DND-41 (cell line): ENCODE results near the gene ITGB5.

Experiments used
- EZH2 ChIP-seq: IDR thresholded peaks from 3 replicates; pipeline ENCODE4 v1.6.1; 2012; ENCODE audit warnings: borderline replicate concordance, low read depth, mild to moderate bottlenecking, moderate library complexity, low read length, inconsistent platforms; ENCODE audit not compliant: severe bottlenecking
- TF ChIP-seq, protein P1 (sequence below): IDR thresholded peaks from 2 replicates; pipeline ENCODE4 v1.5.1; 2012; ENCODE audit warnings: borderline replicate concordance, low read length, moderate library complexity, mild to moderate bottlenecking; ENCODE audit not compliant: poor library complexity, severe bottlenecking; ENCODE audit errors: extremely low read depth

DNA sequence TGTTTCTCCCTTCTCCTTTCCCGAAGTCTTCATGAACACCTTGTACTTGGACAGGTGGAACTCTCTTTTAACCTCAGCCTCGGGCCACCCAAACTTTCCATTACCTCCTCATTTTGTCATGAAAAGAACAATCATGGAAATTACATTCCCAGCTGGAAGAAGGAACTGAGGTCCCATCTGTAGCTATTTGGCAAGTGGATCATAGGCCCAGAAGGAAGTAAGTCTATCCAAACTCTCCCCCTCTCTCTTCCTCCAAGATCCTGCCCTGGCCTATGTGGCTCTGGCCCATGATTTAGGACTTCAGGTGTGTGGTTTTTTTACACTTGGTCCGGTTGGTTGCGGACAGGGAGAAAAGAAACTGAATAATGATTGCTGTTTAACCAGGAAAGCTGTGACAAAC is 44.1 kb downstream of the ITGB5 start:
- TF ChIP-seq, protein P1, sequence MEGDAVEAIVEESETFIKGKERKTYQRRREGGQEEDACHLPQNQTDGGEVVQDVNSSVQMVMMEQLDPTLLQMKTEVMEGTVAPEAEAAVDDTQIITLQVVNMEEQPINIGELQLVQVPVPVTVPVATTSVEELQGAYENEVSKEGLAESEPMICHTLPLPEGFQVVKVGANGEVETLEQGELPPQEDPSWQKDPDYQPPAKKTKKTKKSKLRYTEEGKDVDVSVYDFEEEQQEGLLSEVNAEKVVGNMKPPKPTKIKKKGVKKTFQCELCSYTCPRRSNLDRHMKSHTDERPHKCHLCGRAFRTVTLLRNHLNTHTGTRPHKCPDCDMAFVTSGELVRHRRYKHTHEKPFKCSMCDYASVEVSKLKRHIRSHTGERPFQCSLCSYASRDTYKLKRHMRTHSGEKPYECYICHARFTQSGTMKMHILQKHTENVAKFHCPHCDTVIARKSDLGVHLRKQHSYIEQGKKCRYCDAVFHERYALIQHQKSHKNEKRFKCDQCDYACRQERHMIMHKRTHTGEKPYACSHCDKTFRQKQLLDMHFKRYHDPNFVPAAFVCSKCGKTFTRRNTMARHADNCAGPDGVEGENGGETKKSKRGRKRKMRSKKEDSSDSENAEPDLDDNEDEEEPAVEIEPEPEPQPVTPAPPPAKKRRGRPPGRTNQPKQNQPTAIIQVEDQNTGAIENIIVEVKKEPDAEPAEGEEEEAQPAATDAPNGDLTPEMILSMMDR = no peak
- TF ChIP-seq EZH2 = no peak
